ENCODE results near the gene IGIP.

The IGIP gene

DNA sequence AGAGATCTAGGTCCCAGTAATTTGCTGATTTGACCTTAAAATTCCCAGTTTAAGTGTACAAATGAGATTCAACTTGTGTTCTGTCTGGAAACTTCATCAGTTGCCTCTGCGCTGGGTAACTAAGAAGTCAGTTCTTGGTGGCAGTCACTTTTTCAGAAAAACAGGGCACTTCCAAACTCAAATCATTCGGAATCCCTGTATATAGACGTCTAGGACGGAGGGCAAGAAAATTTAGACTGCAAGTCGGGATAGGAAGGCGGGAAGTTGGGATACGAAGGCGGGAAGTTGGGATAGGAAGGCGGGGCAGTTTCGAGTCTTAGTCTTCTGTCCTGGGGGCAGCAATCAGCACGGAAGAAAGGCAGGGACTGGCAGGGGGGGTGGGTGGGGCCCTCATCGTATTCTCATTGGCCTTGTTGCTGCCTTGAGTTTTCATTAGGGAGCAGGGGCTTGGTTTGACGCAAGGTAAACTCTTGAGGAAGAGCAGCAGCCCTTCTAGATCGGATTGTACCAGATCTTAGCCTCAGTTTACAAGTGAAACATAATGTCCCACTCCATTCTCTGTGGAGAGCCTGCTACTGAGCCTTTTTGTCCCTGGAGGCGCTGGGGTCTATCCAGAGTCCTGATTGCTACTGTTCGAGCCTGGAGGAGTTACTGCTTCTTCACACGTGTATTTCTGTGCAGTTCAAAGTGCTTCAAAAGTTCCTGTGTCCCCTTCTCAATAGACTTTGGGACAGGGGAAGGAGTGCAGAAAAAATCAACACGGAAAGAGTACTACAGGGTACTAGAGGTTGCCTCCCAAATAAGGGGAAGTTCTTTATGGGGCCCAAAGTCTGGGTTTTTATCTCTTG lies 14.5 kb upstream of the IGIP start:
- DNase-seq (ENCODE audit: low read depth) = no peak

DNA sequence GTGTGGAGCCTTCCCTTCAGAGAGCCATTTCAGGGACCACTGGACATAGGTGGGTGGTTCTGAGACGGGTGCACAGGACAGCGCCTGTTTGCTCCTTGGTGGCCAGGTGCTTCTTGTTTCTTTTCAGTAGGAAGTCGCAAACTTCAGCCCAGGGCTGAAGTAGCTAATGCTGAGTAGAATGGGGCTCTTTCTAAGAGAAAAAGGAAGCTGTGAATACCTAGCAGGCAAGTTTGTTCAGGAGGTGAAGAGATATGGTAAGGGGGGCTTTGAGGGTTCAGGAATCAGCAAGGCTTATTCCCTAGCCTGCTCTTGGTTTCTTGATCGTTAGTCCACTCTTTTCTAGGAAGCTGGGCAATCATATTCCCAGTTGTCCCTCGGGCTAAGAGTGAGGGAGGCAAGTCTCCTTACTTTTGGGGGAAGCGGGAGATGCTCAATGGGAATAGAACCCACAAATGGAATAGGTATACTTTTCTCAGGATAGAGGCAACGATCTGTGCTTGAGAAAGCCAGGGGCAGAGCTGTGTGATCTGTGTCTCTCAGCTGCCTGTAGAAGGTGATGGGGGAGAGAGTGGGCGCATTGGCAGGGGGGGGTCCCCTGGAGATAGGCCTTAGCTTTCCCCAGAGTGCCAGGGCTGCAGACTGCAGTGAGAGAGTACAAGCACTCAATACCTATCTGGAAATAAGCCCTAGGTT lies 13.7 kb upstream of the IGIP start:
- no peak for DNase-seq (ENCODE audit: low read depth)

DNA sequence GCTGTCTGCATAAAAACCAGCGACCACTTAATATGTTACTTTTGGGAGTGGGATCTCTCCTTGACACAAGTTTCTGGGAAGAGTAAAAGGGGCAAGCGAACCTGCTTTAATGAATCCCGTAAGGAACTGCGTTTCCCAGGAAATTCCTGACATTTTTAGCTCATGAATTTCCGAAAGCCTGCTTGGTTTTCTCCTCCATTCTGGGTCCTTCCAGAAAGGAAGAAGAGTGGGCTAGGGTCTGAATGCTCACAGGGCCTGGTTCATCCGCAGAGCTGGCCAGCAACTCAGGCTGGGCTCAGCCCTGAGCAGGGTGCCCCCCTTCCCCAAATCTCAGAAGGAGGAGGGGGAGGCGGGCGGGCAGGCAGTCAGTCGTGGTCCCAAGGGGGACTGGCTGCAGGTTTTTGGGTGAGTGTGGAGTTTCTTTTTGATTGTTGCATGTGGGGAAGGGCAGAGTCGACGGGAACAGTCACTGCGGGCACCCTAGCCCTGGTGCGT lies 13.0 kb upstream of the IGIP start:
- no peak for DNase-seq (ENCODE audit: low read depth)

DNA sequence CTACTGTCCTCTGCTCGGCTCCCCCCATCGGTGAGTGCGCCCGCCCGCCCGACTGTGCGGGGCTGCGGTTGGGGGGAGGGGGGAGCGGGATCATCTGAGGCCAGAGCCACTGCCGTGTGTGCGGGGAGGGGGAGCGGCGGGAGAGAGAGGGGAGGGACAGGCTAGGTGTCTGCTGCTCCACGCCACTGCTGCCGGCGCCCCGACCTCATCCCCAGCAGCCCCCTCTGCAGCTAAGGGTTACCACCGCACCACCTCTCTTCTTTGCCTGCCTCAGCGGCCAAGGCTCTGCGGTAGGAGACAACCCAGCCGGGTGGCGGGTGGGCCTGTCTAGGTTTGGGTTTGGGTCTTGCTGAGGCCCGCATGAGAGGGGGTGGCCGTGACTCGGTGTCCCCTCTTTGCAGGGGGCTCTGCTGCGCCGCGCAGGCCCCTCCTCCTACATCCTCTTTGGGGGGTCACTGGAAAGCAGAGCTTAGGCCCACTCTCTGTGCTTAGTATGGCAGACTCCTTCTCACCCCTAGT lies 12.5 kb upstream of the IGIP start:
- DNase-seq (ENCODE audit: low read depth) = no peak

DNA sequence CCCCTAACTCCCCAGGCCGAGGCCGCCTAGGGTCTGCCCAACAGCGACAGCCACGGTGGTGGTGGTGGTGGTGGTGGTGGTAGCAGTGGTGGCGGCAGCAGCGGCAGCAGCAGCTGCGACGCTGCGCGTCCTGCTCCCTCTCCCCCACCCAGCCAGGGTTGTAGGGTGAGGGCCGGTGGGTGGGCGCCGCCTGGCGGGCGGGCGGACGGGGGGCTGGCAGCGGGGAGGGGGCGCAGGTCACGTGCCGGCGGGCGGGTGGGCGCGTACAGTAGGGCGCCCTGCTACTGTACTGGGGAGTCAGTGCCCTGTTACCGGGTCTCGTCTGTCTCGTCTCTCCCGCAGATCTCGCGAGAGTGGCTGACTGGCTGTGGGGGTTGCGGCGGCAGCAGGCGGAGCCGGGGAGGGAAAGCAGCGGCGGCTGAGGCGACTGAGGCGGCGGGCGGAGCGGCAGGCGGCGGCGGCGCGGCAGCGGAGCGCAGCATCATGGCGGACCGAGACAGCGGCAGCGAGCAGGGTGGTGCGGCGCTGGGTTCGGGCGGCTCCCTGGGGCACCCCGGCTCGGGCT lies 12.0 kb upstream of the IGIP start, which contains the start of gene PURA:
Gene PURA, plus strand, starts transcription at position 411 of the 565 bp plus-strand sequence. Its CDS starts 73 bp downstream, at position 484.
- DNase-seq (ENCODE audit: low read depth) = peak; percentile 90

DNA sequence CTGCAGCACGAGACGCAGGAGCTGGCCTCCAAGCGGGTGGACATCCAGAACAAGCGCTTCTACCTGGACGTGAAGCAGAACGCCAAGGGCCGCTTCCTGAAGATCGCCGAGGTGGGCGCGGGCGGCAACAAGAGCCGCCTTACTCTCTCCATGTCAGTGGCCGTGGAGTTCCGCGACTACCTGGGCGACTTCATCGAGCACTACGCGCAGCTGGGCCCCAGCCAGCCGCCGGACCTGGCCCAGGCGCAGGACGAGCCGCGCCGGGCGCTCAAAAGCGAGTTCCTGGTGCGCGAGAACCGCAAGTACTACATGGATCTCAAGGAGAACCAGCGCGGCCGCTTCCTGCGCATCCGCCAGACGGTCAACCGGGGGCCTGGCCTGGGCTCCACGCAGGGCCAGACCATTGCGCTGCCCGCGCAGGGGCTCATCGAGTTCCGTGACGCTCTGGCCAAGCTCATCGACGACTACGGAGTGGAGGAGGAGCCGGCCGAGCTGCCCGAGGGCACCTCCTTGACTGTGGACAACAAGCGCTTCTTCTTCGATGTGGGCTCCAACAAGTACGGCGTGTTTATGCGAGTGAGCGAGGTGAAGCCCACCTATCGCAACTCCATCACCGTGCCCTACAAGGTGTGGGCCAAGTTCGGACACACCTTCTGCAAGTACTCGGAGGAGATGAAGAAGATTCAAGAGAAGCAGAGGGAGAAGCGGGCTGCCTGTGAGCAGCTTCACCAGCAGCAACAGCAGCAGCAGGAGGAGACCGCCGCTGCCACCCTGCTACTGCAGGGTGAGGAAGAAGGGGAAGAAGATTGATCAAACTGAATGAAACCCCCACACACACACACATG lies 11.2 kb upstream of the IGIP start:
- peak; percentile 28 for DNase-seq (ENCODE audit: low read depth)

DNA sequence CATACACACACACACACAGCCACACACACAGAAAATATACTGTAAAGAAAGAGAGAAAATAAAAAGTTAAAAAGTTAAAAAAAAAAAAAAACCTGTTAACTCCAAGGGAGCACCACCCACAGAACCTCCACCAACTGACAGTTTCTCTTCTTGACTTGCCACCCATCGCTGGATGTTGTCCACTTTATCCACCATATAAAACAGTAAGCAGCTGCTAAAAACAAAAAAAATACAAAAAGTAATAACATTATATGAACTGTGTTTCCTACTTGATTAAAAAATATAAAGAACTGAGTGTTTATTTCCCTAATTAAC lies 10.6 kb upstream of the IGIP start:
- DNase-seq (ENCODE audit: low read depth) = no peak

DNA sequence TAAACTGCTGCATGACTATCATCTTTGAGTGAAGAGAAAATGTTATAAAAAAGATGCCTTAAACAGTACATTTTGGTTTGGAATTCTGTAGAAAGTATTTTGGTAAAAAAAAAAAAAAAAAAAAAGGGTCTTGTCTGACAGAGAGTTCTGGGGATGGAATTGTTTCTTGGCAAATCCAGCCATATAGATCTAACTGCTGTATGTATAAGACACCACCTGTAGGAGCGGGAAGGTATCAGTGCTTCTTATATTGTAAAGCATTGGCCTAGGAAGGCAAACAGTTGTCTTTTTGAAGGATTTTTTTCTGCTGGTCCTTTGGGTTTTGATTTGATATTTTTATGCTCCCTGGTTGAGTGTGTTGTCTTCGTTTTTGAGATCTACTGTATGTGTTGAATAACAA lies 9.0 kb upstream of the IGIP start:
- DNase-seq (ENCODE audit: low read depth) = no peak

DNA sequence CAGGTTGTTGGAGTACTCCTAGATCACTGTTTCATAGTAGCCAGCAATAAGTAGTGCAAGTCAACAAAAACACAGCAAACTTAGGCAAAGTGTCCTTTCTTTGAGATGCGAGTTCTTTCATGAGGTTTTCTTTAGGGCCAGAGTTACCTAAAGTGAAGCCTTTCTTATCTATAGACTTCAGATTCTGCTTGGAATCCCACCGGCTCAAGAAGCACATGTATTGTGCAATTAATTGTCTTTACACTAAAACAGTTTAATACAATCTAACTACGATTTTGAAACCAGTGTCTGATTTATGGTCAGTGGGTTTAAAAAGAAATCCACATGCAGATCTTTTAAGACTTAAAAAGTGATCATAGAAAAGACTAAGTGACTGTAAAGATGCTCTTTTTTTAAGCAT lies 8.2 kb upstream of the IGIP start:
- no peak for DNase-seq (ENCODE audit: low read depth)

DNA sequence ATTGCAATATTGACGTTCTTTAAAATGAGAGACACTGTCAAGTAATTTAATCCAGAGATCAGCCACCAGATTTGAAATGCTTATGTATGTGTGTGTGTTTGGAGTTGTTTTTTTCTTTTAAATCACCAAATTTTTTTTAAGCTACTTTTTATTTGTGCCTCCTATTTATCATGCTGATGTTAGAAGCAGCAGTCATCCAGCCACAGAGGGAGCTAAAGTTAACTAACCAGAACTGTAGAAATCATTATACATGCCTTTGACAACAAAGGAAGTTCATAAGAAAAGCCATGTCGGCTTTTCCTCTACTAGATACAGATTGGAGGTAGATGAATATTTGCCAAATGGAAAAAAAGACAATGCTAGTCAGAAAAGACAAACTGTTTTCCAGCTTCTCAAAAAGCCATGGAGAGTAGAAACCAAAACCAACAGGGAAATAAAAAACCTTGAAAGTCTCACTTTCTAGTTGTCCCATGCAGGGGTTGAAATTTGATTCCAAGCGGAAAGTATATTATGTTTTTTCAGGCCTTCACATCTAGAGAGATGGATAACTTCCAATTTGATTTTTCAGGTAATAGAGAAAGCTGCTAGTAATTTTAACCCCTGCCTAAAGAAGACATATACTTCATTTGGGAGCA lies 7.3 kb upstream of the IGIP start:
- no peak for DNase-seq (ENCODE audit: low read depth)

DNA sequence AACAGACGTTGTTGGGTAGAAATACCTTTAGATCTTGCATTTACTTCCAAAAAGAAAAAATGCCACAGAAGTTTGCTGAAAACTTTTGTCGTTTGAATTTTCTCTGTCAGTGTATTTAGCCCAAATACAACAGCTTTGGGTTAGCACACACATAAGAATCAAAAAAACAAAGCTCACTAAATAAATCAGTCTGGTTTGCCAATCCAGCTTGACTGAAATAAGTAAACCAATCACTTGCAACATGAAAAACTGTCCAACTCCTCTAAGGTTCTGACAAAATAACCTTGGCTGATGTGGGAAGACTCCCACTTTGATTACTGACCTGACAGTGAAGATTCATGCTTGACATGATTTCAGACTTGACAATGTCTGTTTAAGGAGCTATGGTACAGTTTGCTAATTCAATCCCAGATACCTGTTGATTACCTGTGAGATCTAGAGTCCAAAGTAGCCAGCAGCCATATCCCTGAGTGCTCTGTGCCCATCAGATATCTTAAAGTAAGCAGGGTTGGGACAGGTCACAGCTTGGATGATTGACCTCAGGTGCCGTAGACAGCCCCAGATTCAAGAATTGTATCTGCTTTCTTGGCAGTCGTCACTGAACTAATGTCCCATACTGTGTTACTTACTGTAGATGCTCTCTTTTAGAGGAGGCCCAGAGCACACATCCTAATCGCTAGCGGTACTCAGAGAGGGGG lies 727 bp downstream of the IGIP start:
- DNase-seq (ENCODE audit: low read depth) = no peak

DNA sequence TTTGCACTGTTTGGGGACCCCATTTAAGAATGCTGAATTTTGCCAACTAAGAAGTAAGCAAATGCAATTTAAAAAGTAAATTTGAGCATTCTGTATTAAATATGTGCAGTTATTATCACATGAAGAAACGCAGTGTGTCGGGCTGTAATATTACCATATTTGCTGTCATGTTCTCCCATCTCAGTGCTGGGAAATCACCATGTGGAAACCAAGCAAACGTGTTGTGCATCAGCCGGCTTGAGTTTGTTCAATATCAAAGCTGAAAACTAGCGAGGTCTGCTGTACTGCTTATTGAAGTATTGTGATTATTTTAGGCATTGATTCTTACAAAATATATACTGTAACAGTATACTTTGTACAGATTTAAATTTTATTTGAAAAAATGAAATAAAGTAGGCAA lies 2.6 kb downstream of the IGIP start:
- no peak for DNase-seq (ENCODE audit: low read depth)

DNA sequence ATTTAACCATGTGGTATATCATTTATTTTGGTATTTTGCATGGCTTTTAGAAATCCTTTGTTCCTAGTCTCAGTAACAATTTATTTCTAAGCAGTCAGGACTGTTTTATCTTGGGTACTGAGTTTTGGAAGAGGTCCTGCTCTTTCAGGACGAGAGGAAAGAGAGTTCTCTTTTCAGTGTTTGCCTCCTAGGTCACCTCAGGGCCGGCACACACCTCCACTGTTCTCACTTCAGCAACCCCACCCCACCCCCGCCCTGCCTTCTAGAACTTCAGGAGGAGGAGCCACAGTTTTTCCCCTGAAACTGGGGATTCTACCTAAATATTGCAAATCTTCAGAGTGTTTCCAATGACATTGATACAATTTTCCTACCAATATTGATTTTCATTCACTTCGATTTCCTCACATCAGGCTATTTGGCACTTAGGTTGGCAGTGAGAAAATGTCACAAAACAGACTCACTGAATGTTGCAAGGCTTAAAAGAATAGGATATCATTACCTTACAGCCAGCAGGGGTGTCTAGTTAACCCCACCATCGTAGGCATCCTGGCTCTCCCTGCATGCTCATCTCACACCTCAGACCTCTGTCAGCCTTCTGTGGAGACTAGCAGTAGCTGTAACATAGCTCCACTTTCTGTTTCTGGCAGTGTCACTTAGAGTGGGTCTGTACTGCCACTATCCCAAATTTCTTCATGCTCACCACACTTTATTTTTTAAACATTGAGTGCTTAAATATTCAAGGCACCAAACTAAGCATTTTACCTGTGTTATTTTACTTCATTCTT lies 5.4 kb downstream of the IGIP start:
- DNase-seq (ENCODE audit: low read depth) = no peak

DNA sequence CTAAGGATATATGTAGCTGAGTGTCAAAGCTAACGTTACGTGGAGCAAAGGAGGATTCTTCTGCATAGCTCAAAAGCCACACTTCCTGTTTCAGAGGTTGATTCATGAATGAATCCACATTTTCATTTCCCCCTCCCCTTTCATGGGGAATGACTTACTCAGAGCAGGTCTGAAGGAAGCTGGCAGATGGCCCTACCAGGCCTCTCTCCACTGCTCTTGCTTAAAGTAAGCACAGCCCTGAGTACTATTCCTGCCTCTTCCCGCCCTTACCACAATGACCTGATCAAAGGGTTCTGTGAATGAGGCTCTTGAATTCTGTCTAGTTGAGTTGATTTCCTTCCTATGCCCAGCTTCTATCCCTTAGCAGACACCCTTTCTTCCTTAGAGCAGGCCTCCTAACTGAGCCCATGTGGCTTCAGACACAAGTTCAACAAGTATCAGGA lies 6.3 kb downstream of the IGIP start:
- DNase-seq (ENCODE audit: low read depth) = no peak

DNA sequence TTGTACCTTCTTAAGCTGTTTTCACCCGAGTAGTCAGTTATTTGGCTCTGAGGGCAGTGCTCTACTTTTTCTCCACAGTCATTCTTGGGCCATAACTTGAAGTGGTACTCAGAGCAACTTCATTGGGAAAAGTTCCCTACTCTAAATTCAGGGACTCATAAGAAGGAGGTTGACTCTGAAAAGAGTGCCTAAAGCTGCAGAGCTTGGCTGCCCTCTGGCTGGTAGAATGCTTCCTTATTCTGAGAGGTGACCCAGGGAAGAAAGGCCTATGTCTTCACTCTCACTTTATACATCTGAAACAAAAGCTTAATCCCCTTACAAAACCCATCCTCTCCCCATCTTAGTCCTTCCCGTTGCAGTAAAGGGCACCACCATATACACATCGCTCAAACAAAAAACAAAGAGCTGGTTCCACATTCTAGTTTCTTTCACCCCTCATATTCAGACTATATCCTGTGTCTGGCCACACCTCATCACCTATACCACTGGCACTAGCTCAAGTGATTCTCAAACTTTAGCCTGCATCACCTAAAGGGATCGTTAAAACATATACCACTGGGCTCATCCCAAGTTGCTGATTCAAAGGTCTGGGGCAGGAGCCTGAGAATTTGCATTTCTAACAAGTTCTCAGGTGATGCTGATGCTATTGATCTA lies 7.9 kb downstream of the IGIP start:
- no peak for DNase-seq (ENCODE audit: low read depth)

DNA sequence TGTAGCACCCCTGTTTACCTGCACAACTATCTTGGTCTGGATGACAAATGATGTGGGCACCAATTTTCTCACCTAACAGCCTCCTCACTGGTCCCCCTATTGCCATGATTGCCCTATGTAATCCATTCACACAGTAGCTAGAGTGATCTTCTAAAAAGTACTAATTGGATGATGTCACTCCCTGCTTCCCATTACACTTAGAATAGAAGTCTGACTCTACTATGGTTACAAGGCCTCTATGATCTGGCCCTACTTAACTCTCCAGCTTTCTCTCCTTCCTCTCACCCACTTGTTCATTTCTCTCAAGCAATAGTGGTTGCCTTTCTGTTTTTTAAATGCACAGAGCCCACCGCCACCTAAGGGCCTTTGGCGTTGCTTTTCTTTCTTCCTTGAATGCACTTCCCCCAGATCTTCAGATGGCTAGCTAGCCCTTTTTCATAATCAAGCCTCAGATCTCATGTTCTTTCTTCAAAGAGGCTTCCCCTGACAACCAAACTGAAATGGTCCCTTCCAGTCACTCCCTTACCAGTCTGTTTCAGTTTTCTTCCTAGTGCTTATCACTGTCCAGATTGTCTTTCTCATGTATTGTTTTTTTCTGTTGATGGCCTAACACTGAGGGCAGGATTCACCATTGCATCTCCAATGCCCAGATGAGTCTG lies 8.7 kb downstream of the IGIP start:
- DNase-seq (ENCODE audit: low read depth) = no peak

DNA sequence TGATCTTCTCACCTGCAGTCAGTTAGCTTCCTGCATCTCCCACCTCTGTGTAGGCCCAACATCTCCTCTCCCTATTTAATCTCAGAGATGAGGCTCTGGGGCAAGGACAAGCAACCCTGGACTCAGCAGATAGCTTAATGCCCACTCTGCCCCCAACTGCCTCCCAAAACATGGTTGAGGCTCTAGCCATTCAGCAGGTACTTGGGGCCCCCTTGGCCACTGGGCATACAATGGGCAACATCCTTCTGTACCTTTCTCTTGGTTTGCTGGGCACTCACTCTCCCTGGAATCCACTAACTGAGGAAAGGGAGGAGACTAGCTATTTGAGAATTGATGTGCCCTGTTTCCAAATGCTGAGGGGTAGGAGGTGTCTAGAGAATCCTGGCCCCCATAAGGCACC lies 9.4 kb downstream of the IGIP start:
- DNase-seq (ENCODE audit: low read depth) = no peak

DNA sequence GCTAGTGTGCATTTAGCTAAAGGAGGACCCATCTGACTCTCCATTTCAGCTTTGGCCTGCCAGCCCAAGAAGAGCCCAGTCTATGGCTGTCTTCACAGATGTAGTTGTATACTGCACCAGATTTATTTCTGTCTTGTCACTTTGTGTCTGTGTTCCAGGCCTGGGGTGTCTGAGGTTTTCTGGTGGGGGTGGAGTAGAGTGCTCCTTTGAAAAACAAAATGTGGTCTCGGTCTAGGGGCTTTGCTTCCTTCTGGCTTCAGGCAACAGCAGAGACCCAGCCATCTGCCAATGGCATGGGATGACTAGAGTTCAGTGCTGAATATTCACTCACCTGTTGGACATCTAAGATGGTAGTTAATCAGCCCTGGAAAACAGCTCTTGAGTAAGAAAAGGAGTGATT lies 10.9 kb downstream of the IGIP start:
- no peak for DNase-seq (ENCODE audit: low read depth)

DNA sequence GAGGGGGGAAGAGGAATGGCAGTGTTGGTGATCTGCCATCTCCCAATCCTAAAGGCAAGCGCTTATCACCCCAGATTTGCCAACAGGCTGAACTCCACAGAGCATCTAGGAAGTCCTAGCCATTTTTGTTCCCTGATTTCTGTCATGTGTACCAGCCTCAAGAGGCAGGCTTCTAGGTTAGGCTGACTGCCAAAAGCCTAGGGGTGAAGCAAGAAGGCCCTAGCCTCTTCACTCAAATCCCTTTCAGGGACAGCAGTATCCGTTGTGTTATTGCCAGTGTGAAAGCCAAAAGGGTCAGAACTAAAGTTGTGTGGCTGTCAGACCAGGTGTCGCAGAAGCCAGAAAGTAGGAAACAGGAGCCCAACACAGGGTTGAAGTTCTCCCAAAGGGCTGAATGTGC lies 14.7 kb downstream of the IGIP start:
- DNase-seq (ENCODE audit: low read depth) = no peak
